ENCODE measurements around the gene UCKL1.
"Not testable (repeated sequence)": the region's sequence is repeated elsewhere in the genome, so short reads cannot be mapped to it uniquely, and the experiment has no call there.

UCKL1 gene

GRCh38 chr20:63972312-63973159, 16.3 kb upstream of the UCKL1 start:
- DNase-seq = no peak

DNA sequence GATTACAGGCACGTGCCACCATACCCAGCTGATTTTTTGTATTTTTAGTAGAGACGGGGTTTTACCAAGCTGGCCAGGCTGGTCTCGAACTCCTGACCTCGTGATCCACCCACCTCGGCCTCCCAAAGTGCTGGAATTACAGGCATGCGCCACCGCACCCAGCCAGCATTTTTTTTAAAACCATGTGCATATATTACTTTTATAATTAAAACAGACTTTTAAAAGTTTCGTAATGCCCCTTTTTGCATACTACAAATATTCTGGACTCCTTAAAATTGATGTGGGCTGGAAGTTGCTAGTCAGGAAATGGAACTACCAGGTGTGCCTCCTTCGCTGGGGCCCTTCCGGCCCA, 15.7 kb upstream of the UCKL1 start:
- DNase-seq = not testable (repeated sequence)

- no peak for DNase-seq
These were observed 14.7 kb upstream of the UCKL1 start for GRCh38 chr20:63970714-63971431.

GRCh38 chr20:63969838-63970713, 13.9 kb upstream of the UCKL1 start, which contains the start of gene ZNF512B:
Gene ZNF512B, minus strand, starts transcription at chr20:63969930. Its CDS starts 1,980 bp downstream, at chr20:63967950.
- peak; percentile 72 for DNase-seq

DNA sequence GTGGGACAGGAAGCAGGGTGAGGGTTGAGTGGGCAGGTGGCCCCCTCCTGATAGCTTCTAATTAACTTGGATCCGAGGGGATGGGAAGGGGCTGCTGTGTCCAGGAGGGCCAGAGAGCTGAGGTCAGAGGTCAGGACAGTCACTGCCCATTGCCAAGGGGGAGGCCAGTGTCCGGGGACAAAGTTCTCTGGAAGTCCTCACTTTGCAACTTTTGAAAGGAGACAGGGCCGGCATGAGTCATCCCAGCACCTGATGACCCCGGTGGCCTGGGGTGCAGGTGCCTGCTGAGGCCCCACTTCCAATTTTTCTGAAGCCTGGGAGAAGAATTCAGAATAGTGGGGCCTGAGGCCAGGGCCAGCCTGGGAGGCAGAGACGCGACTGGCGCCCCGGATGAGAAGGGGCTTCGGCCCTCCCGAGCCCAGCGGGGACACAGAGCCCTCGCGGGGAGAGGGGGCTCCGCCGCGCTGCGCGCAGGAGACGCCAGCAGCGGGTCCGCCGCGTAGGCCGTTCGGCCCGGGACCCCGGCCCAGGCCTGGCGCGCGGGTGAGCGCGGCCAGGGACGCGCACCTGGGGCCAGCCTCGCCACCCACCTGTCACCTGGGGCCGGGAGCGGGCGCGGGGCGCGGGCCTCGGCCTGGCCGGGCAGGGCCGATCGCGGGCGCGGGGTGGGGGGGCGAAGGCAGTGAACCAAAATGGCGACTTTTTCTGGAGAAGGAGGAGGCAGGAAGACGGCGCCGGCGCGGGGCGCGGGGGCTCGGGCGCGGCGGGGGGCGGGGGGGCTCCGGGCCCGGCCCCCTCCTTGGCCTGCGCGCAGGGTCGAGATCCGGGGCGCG, 12.9 kb upstream of the UCKL1 start:
- peak; percentile 43 for DNase-seq

GRCh38 chr20:63968136-63968927, 12.1 kb upstream of the UCKL1 start:
- no peak for DNase-seq

DNA sequence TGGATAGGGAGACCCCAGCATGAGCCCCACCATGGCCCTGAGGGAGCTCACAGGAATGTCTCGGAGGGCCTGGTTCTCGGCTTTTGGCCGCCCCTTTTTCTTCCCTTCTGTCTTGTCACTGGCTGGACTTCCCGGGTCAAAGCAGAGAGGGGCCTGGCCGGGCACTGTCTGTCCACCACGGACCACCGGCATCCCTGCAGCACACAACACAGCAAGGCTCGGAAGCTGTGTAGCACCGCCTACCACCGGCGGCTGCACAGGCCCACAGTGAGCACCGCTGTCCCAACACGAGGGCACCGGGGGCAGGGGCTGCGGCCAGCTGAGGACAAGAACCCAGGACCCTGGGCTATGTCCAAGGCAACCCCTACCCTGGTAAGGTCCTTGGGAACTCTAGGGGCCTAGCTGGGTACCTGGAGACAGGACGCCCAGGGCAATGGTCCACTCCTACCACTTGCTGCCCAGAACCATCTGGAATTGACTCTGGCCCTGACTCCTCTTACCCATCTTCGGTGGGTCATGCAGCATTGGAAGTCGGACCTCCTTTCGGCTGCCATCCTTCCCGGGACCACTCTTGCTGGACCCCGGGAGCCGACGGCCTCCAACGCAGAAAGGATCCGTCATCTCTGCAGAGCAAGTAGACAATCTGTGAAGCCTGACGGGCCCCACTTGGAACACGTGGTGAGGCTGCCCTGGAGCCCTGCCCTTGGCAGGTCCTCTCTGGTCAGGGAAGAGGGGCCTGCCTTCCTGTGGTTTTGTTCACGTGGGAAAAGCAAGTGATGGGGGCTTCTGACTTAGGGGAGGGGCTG, 11.3 kb upstream of the UCKL1 start:
- DNase-seq = no peak

DNA sequence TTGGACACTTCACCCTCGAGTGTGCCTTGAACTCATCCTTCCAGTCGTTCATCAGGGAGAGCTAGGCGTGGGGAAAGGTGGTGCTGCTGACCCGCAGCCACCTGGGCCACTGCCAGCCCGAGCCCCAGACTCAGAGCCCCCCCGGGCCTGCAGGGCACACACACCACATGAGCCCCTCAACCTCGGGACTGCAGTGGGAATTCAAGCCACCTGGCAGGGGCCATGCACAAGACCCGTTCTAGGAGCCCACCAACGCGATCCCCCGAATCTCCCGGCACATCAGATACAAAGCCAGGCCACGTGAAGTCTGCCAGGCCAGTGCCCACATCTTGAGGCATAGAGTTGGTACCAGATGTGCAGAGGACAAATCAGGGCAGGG, 10.7 kb upstream of the UCKL1 start:
- no peak for DNase-seq

GRCh38 chr20:63966172-63966943, 10.1 kb upstream of the UCKL1 start:
- DNase-seq = no peak

DNA sequence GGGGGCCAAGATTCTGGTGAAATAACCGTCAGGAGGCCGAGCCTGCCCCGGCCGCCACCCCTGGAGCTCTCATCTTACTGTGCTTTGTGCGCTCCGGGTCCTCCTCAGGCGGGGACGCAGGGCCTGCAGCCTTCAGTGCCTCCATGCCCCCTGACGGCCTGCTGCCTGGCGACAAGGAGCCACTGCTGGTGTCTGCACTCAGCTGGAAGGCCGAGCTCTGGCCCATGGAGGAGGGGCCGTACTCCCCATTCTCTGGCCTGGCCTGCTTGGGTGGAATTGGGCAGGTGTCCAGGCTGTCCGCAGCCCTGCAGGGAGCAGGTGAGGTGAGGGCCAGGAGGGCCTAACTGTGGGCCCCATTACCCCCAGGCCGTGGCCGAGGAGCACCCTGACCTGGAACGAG, 8.2 kb upstream of the UCKL1 start:
- DNase-seq = no peak

DNA sequence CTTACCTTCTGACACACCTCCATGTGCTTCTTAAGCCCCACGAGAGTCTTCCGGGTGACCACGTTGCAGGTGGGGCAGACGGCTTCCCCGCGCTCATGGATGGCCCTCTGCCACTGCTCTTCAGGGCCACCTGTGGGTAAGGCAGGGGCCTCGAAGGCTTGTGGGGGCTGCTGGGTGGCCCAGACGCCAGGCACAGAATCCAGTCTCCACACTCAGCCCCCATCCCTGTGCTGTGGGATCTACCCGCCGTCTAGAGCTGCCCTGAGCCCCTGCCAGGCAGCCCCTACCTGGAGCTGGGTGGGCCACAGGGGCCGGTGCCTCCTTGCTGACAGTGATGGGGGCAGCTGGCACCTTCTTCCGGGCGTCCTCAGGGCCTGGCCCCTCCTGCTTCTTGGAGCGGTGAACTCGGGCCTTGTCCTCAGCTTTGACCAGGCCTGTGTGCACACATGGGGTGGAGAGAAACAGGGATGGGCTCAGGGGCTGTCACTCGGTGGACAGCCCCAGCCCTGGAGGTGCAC, 7.6 kb upstream of the UCKL1 start:
- no peak for DNase-seq

GRCh38 chr20:63963348-63963741, 7.1 kb upstream of the UCKL1 start:
- DNase-seq = no peak

DNA sequence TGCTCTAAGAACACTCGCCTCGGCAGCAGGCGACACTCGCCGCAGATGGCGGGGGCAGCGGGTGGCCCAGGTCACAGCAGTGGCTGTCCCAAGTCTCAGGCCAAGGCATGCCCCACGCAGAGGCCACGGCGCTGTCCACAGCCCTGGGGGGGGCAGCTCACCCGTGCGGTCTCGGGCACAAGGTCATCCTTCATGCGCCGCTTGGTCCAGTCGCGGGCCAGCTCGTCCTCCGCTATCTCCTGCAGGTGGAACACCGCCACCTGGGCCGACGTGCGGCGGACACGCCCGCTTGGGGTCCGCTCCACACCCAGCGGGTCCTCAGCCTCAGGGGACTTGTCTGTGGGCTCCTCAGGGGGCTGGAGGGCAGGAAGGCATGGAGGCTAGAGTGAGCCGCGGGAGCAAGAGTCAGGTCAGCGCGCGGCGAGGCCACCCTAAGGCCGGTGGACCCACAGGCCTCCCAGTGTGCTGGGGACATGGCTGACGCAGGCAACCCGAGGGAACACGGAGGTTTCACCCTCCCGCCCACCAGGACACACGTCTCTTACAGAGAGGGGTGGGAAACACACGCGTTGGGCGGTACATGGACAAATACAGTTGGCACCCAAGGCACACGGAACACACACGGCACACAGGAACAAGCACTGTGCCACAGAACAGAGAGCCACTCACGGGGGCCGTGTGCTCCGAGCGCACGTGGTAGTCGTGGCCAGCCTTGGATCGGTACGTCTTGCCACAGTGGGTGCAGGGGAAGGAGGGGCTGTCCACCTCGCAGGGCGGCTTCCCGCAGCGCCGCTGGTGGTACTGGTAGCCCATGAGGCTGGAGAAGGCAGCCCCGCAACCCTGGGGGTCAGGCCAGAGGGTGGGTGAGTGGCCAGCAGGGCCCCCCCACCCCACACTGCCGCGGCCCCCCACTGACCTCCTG, 6.5 kb upstream of the UCKL1 start:
- DNase-seq = no peak

GRCh38 chr20:63961664-63962425, 5.6 kb upstream of the UCKL1 start:
- no peak for DNase-seq

- DNase-seq = not testable (repeated sequence)
These were observed 4.7 kb upstream of the UCKL1 start for GRCh38 chr20:63960654-63961621.

GRCh38 chr20:63959699-63960075, 3.5 kb upstream of the UCKL1 start:
- no peak for DNase-seq

All from CD4-positive, alpha-beta T cell treated with Interleukin-12 subunit alpha and Interleukin-12 subunit beta, for 1 hour (primary cell).